Motor neuron (in vitro differentiated cells): ENCODE measurements around the gene OR7D4. TPM values are rescaled to one million over a fixed set of nuclear protein-coding genes. Genes with fewer than 3 reads are reported as not detected.
A peak's percentile ranks its signal among the peaks of the same experiment; 100 is the strongest.
"Not testable (repeated sequence)": the region's sequence is repeated elsewhere in the genome, so short reads cannot be mapped to it uniquely, and the experiment has no call there.

ENCODE experiments used
- ATAC-seq, 8 experiments: fragments of 200-7000 bp; cut with Tn5 transposase; replicated peaks in 6 of 8; 2 replicates each; pipeline ENCODE4 v1.8.0; 2021; ENCODE audit warnings: mild to moderate bottlenecking in 8 of 8, moderate library complexity in 8 of 8
- H3K27ac ChIP-seq, 2 donors: fragments of 250-450 bp; sonication (Bioruptor Pico); 2 replicates each; pipeline ENCODE4 v1.9.0; 2021; ENCODE audit warnings: antibody characterized with exemption in 2 of 2, mild to moderate bottlenecking in 2 of 2, moderate library complexity in 1 of 2
- H3K4me1 ChIP-seq, 2 donors: fragments of 250-450 bp; sonication (Bioruptor Pico); replicated peaks in 1 of 2; 2 replicates each; pipeline ENCODE4 v1.6.1; 2021; ENCODE audit warnings: antibody characterized with exemption in 2 of 2, mild to moderate bottlenecking in 2 of 2, moderate library complexity in 1 of 2
- H3K4me3 ChIP-seq, 5 donors: fragments of 250-450 bp; sonication (Bioruptor Pico); 2 replicates each; pipeline ENCODE4 v1.9.0; 2021; ENCODE audit warnings: antibody characterized with exemption in 5 of 5, mild to moderate bottlenecking in 5 of 5, moderate library complexity in 4 of 5
- WGBS, 10 experiments: fragments of 450-650 bp; shearing (Covaris generic); methylation state at CpG; one replicate each; pipeline ENCODE4 v1.0.0; 2022; 5-methylcytosine and 5-hydroxymethylcytosine counted together
- in situ Hi-C, 9 experiments: fragments of 400-800 bp; cut with MboI; loops; one replicate each; pipeline ENCODE4 v1.15.0; 2021; ENCODE audit warnings: low sequenced_read_pairs in 9 of 9, low pct_unique_long_range_greater_than_20kb in 2 of 9; ENCODE audit not compliant: unreplicated experiment in 9 of 9
- total RNA-seq, 8 experiments: library from RNA; unstranded; fragments of 300-600 nt; gene quantifications; 2 replicates each; pipeline versions ENCODE4 v1.2.3 to v1.2.4, GENCODE V29; 2022

OR7D4 gene
- total RNA-seq, result under 1 TPM in 4 of 8 experiments, not detected in 4; 0.05 to 0.29 (median 0.23) TPM

DNA sequence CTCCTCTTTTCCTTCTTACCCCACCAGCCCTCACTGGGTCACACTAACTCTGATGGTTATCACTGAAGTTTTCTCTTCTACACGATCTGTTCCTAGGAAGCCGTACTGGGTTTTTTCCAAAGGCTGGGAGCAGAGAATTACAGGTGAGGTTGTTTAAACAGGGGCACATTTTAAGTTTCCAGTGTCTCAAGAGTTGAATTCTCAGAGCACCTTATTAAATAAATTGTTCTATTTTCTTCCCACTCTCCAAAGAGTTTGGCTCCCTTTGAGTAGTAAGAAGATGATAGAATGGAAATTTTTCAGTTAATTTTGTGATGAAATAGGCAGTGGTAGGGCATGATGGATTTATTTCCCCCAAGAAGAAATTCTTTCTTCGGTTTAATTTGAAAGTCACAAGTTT is at the start of gene OR7D4:
Gene OR7D4 (minus strand): TSS at position 101 of the 400 bp plus-strand sequence. CDS start 4,752 bp downstream, outside the sequence.
- Histone ChIP-seq H3K4me3 (no peak within 1 kb of the TSS), H3K4me1 (no peaks in the 10 kb centered on the region), H3K27ac (no peak within 1 kb of the TSS)
- no peak for ATAC-seq
- in situ Hi-C loops, result no loop called here
- WGBS, 10 experiments, result 0 to 63% (median 25%) methylated on average over 1 to 3 of the region's 3 CpGs

DNA sequence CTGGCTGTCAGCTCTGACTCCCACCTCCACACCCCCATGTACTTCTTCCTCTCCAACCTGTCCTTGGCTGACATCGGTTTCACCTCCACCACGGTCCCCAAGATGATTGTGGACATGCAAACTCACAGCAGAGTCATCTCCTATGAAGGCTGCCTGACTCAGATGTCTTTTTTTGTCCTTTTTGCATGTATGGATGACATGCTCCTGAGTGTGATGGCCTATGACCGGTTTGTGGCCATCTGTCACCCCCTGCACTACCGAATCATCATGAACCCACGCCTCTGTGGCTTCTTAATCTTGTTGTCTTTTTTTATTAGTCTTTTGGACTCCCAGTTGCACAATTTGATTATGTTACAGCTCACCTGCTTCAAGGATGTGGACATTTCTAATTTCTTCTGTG is 31.8 kb upstream of the OR7D4 start:
- in situ Hi-C loops, result no loop called here
- no peak overlapping the region for H3K4me3 ChIP-seq
- ATAC-seq, result no peak
- 0 to 83% (median 30%) methylated on average over 1 to 3 of the region's 5 CpGs; no CpG with 5 or more reads in 3 of the 10 experiments for WGBS, 10 experiments
- H3K27ac ChIP-seq, result no peak overlapping the region
- H3K4me1 ChIP-seq, result no peaks in the 10 kb centered on the region

DNA sequence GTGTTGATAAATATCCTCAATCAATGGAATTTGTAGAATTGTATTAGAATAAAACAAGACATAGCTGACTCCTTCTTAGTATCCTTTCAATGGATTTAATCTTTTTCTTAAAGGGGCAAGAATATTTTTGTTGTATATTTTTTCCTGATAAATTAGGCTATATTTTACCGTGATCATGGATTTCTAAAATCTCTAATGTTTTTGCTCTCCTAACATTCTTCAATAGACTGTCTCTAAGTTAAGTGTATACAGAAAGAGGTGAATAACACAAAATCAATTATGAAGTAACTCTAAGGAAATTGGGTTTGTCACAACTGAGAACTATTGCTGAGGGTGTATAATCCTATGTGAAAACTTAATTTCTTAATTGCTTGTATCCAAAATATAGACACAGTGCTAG is 31.2 kb upstream of the OR7D4 start, which contains the start of gene OR7E24:
Gene OR7E24 (plus strand): TSS at position 301 of the 400 bp plus-strand sequence. CDS start 114 bp downstream, outside the sequence.
- no peak for ATAC-seq
- Histone ChIP-seq H3K27ac (no peak within 1 kb of the TSS), H3K4me1 (no peaks in the 10 kb centered on the region), H3K4me3 (no peak within 1 kb of the TSS)
- in situ Hi-C loops, result no loop called here
- WGBS, 10 experiments, result 0 to 60% (median 20%) methylated on average over 1 of the region's 1 CpG; no CpG with 5 or more reads in 1 of the 10 experiments

DNA sequence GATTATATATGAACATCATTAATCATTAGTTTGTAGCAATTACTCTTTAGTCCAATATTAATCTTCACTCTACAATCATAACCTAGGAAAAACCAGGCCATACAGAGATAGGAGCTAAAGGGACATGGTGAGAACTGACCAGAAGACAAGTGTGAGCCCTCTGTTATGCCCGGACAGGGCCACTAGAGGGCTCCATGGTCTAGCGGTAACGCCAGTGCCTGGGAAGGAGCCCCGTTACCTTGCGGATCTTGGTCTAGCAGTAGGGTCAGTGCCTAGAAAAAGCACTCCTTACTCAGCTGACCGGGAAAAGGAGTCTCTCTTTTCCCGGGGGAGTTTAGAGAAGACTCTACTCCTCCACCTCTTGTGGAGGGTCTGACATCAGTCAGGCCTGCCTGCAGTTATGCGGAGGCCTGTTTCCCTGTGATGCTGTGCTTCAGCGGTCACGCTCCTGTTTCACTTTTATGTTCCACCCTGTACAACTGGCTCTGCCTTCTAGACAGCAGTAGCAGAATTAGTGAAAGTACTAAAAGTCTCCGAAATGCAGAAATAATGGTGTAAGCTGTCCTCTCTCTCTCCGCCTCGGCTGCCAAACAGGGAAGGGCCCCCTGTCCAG is 13.8 kb downstream of the OR7D4 start:
- ATAC-seq, result peak; percentile 65 to 93 (median 79)
- Histone ChIP-seq H3K27ac (no peak overlapping the region), H3K4me1 (no peaks in the 10 kb centered on the region), H3K4me3 (no peak overlapping the region)
- in situ Hi-C loops, result no loop called here
- 0 to 44% (median 10%) methylated on average over 1 to 7 of the region's 13 CpGs; no CpG with 5 or more reads in 2 of the 10 experiments for WGBS, 10 experiments

DNA sequence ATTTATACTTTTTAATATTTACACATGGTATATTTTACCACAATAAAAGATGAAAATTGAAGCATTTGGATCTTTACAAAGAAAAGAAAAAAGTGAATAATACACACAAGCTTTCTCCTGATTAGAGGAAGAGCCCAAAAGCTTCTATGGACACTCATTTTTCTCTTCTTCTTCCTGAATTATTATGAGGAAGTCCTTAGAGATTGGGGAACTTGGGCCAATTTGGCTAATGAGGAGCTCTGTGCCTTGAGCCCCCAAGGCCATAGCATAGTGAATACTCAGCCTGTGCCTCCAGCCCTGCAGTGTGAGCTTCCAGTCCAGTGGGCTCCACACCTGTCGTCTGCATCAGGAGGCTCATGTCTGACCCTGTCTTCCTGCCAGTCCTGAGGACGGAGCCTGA is 21.3 kb downstream of the OR7D4 start:
- in situ Hi-C loops, H3K27ac ChIP-seq, H3K4me3 ChIP-seq, H3K4me1 ChIP-seq, ATAC-seq: not testable (repeated sequence)
- no CpG with 5 or more reads among the region's 2 CpGs for WGBS, 10 experiments

DNA sequence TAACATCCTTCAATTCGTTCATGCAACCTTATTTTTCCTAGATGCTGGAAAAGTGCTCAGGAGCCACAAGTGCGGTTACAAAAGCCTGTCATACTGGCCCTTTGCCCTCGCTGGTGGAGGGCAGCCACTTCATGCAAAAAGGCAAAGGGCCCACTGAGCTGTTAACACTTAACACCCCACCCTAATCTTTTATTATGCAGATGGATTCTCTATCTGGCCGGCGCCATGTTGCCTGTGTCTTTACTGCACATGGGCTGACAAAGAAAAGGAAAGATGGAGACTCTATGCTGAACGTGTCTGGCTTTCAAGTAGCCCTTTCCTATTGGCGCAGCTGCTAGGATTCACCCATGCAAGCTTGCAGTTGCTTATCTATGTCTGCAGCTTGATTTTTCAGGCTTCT is 29.9 kb downstream of the OR7D4 start:
- Histone ChIP-seq H3K4me1 (no peaks in the 10 kb centered on the region), H3K4me3 (no peak overlapping the region), H3K27ac (no peak overlapping the region)
- in situ Hi-C loops, result no loop called here
- WGBS, 10 experiments, result 0 to 80% (median 12%) methylated on average over 1 to 7 of the region's 7 CpGs; no CpG with 5 or more reads in 1 of the 10 experiments
- ATAC-seq, result no peak

DNA sequence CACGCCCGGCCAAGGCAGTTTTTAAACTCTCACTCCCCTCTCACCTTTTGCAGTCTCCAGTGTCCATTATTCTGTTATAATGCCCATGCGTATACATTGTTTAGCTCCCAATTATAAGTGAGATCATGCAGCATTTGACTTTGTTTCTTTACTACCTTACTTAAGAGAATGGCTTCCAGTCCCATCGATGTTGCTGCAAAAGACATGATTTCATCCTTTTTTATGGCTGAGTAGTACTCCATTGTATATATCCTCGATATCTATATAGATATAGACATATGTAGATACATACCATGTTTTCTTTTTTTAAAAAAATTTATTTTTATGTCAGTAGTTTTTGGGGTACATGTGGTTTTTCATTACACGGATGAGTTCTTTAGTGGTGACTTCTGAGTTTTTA is 32.2 kb downstream of the OR7D4 start:
- ATAC-seq, result no peak
- in situ Hi-C loops, result no loop called here
- no peaks in the 10 kb centered on the region for H3K4me1 ChIP-seq
- H3K4me3 ChIP-seq, result no peak overlapping the region
- WGBS, 10 experiments, result 44 to 79% (median 59%) methylated on average over 2 to 6 of the region's 6 CpGs; no CpG with 5 or more reads in 1 of the 10 experiments
- no peak overlapping the region for H3K27ac ChIP-seq

DNA sequence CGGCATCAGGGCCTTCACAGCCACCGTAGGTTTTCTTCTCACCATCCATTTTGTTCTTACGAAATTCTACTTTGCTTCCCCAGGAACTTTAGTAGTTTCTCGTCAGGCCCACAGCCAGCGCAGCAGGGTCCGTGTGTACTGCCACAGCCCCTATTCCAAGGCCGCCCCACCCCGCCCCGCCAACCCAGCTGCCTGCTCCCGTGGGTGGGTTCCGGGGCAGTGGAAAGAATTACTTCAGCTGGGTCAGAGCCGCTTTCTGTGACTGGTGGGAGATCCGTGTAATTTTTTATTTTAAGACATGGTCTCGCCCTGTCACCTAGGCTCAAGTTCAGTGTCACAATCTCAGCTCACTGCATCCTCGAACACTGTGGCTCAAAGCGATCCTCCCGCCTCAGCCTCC is 36.4 kb downstream of the OR7D4 start:
- no peak for ATAC-seq
- in situ Hi-C loops, result no loop called here
- 61 to 100% (median 80%) methylated on average over 1 to 12 of the region's 17 CpGs; no CpG with 5 or more reads in 2 of the 10 experiments for WGBS, 10 experiments
- no peaks in the 10 kb centered on the region for H3K4me1 ChIP-seq
- H3K27ac ChIP-seq, result no peak overlapping the region
- H3K4me3 ChIP-seq, result no peak overlapping the region

DNA sequence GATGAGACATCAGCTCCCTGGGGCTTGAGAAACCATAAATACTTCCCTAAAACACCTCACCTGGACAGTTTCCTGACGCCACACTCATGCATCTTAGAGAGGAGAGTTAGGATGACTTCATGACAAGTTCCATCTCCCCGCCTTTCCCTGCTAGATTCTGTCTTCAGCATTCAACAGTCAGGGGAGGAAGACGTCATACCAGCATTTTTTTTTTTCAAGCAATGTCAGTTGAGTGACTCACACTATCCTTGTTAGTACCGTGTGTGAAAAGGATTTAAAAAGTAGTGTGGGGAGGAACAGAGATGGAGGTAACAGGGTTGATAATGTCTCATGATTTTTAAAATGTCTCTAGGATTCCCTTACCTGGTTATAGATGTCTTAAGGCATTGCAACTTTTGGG is 40.5 kb downstream of the OR7D4 start, which contains the start of gene OR7D2:
Gene OR7D2 (plus strand): TSS at position 79 of the 400 bp plus-strand sequence. CDS start 6,803 bp downstream, outside the sequence.
- Histone ChIP-seq H3K4me3 (no peak within 1 kb of the TSS), H3K4me1 (no peaks in the 10 kb centered on the region), H3K27ac (no peak within 1 kb of the TSS)
- peak in 2 of 8 experiments; percentile 21 to 25 for ATAC-seq
- 10 to 61% (median 43%) methylated on average over 1 to 3 of the region's 4 CpGs; no CpG with 5 or more reads in 2 of the 10 experiments for WGBS, 10 experiments
- in situ Hi-C loops, result no loop called here

DNA sequence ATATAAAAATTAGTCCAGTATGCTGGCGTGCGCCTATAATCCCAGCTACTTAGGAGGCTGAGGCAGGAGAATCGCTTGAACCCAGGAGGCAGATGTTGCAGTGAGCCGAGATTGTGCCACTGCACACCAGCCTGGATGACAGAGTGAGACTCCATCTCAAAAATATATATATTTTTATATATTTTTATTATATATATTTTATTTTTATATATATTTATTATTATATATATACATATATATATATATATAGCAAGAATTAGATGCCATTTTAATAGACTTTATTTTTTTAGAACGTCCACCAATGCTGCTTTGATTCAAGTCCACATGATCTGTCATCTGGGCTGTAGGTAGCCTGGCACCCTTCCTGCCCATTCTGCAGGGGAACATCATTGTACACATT is 44.1 kb downstream of the OR7D4 start:
- no peak overlapping the region for H3K27ac ChIP-seq
- WGBS, 10 experiments, result 50 to 91% (median 72%) methylated on average over 1 to 5 of the region's 5 CpGs; no CpG with 5 or more reads in 1 of the 10 experiments
- ATAC-seq, result no peak
- in situ Hi-C loops, result no loop called here
- H3K4me1 ChIP-seq, result no peaks in the 10 kb centered on the region
- H3K4me3 ChIP-seq, result no peak overlapping the region

DNA sequence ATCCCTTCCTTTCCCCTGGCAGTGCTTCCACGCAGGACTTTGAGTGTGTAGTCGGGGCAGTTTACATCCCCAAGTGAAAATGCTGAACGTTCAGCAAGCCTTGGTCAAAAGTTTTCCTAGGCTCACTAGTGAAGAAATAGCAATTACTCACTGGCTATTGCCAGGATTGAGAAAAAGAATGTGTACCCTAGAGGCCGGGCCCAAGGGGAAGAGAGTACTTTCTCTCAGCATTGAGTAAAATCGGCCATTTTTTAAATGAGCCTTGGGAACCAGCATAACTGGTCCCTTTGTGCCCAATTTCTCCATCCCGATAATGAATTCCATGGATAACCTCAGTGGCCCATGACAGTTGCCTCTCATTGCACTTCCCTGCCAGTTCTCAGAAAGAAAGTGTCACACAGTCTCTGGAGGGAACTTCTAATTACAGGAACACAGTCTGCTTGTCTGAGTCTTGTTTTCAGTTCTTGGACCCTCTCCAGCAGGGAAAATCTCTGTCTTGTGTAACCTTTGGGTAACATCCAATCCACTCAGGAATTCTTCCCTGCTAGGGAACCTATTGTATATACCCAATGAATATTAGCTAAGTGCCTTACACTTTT is 47.9 kb downstream of the OR7D4 start:
- Histone ChIP-seq H3K27ac (no peak overlapping the region), H3K4me3 (no peak overlapping the region), H3K4me1 (no peaks in the 10 kb centered on the region)
- WGBS, 10 experiments, result 20 to 100% (median 83%) methylated on average over 1 to 5 of the region's 6 CpGs; no CpG with 5 or more reads in 1 of the 10 experiments
- ATAC-seq, result no peak
- in situ Hi-C loops, result no loop called here

DNA sequence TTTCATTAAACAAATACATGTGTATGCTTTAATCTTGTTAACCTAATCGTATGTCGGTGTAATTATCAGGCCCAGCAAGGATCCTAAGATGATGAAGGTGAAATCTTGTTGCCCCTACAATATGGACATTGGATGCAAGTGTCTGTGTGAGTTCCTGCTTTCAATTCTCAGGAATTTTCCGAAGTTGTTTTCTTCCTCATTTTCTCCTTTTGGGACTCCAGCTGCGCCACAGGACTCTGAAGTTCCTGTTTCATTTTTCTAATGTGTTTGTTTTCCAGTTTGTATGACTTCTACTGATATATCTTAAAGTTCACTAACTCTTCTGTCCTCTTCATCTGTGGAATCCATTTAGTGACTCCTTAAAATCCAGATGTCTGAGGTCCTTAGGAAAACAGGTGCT is 52.5 kb downstream of the OR7D4 start:
- in situ Hi-C loops, result no loop called here
- no peak for ATAC-seq
- WGBS, 10 experiments, result 10 to 100% (median 84%) methylated on average over 2 to 4 of the region's 4 CpGs; no CpG with 5 or more reads in 2 of the 10 experiments
- no peak overlapping the region for H3K4me3 ChIP-seq
- H3K4me1 ChIP-seq, result no peaks in the 10 kb centered on the region
- no peak overlapping the region for H3K27ac ChIP-seq

DNA sequence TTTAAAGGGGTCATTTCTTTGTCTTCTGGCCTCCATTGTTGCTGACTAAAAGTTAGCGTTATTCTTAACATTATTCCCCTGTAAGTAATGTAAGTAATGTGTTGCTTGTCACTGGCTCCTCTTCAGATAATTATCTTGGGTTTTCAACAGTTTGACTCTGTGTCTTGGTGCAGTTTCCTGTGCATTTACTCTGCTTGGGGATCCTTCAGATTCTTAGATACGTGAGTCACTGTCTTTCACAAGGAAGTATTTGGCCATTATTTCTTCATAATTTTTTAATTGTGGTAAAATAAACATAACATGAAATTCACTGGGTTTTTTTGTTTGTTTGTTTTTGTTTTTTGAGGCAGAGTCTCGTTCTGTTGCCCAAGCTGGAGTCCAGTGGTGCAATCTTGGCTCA is 54.1 kb downstream of the OR7D4 start:
- ATAC-seq, result no peak
- Histone ChIP-seq H3K4me3 (no peak overlapping the region), H3K4me1 (no peaks in the 10 kb centered on the region), H3K27ac (no peak overlapping the region)
- 90 to 100% (median 100%) methylated on average over 1 to 3 of the region's 3 CpGs; no CpG with 5 or more reads in 2 of the 10 experiments for WGBS, 10 experiments
- in situ Hi-C loops, result no loop called here
